Coronary artery (tissue), 2 donors: ENCODE data around the gene ETNK1.
A peak's percentile ranks its signal among the peaks of the same experiment; 100 is the strongest.
"Not testable (repeated sequence)": the region's sequence is repeated elsewhere in the genome, so short reads cannot be mapped to it uniquely, and the experiment has no call there.

Experiments
- DNase-seq: peaks from one replicate; pipeline ENCODE4 v3.0.0-alpha.2; 2017; ENCODE audit warnings: low spot score
- H3K27ac ChIP-seq, 2 donors: fragments of 200-600 bp; sonication (generic); one replicate each; pipeline ENCODE4 v1.5.1; 2016 to 2019
- H3K4me3 ChIP-seq: fragments of 200-600 bp; sonication (generic); 2 replicates; pipeline ENCODE4 v1.5.1; 2016; ENCODE audit warnings: mild to moderate bottlenecking, moderate library complexity
- TF ChIP-seq, protein P1 (sequence below): fragments of 200-600 bp; sonication (generic); IDR thresholded peaks from one replicate; pipeline ENCODE4 v1.5.1; 2019; ENCODE audit warnings: antibody characterized with exemption

Gene ETNK1

DNA sequence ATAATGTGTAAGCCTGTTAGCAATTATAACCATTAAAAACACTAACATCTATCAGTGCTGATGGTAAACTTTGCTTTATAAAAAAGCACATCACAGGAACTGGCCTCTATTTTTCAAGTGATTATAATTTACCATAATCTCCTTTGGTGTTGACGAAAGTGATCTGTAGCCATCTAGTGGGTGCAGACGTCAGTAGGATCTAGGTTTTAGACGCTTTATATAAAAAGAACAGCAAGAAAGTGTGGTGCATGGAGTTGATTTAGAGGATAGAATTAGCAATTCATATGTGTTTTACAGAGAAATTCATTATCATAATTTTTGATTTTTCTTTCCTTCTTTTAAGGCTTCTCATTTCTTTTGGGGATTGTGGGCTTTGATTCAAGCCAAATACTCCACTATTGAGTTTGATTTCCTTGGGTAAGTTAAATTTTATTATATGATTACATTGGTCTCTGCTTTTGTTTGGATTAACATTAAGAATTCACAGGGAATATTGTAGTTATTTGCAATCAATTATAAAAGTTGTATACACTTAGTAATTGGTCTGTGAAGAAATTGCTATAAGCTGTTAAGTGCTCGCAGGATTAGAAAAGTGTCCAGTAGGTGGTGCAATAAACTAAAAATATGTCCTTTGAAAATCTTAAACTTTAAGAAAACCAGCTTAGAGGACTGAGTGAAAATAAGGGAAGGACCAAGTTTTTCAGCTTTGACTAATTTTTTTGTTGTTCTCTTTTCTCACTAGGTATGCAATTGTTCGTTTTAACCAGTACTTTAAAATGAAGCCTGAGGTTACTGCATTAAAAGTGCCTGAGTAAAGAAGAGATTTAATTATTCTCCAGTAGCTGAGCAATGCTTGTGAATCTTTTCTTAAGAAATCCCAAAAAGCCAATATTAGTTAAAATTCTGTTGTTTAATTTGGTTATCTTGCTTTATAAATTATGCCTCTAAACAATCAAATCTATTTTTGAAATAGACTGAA is 59.5 kb downstream of the ETNK1 start:
- Histone ChIP-seq H3K27ac (no peak overlapping the region), H3K4me3 (no peak overlapping the region)
- TF ChIP-seq, protein P1, sequence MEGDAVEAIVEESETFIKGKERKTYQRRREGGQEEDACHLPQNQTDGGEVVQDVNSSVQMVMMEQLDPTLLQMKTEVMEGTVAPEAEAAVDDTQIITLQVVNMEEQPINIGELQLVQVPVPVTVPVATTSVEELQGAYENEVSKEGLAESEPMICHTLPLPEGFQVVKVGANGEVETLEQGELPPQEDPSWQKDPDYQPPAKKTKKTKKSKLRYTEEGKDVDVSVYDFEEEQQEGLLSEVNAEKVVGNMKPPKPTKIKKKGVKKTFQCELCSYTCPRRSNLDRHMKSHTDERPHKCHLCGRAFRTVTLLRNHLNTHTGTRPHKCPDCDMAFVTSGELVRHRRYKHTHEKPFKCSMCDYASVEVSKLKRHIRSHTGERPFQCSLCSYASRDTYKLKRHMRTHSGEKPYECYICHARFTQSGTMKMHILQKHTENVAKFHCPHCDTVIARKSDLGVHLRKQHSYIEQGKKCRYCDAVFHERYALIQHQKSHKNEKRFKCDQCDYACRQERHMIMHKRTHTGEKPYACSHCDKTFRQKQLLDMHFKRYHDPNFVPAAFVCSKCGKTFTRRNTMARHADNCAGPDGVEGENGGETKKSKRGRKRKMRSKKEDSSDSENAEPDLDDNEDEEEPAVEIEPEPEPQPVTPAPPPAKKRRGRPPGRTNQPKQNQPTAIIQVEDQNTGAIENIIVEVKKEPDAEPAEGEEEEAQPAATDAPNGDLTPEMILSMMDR: no peak
- no peak for DNase-seq

DNA sequence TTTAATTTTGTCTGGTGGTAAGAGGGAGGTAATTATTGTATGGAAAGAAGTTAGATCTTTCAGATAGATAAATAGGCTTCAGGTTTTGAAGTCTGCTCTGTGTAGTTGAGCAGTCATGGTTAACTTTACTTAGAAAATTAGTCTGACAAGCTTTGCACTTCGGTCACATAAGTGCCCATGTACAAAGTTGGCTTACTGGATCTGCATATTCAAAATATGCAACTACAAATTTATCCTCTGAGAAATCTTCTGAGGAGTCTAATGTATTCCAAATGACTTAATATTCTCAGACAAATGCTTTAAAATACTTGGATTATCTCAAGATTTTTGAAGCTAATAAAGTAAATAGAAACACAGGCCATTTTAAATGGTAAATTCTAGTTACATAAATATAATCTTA is 61.2 kb downstream of the ETNK1 start:
- TF ChIP-seq, protein P1: no peak

DNA sequence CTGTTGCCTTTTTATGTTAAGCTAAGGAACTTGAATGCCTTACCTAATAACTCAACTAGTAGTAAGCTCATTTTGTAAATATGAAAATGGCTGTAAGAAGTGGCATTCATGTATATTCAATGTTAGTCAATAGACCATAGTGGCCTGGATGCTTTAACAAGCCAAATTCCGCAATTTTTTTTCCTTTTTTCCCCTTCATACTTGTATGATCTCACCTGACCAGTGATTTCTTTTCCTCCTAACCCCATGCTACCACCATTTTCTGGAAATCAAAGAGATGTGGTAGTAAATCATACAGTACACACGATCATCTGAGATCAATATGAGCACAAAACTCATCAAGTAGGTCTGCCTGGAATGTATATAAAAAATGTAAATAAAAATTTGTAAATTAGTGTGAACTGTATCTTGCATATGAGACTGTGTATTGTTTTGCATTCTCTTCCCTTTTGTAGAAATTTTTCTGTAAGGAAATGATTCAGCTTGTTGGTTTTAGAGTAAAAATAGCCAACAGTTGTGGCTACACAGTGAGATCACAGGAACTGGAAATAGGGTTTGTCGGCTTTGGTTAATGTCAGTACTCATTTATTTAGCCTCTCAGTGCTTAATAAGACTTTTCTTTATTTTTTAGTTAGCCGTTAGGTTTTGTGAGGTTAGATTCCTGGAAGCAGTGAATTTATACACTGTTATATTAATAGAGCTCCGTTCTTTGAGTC is 62.5 kb downstream of the ETNK1 start:
- TF ChIP-seq, protein P1: no peak
- no peak for DNase-seq
- Histone ChIP-seq H3K4me3 (no peak overlapping the region), H3K27ac (peak overlapping the region; percentile 36 to 64)

More for the DNA sequence above, 61.2 kb downstream of the ETNK1 start:
- no peak overlapping the region for H3K4me3 ChIP-seq
- DNase-seq: no peak
- H3K27ac ChIP-seq: no peak overlapping the region

DNA sequence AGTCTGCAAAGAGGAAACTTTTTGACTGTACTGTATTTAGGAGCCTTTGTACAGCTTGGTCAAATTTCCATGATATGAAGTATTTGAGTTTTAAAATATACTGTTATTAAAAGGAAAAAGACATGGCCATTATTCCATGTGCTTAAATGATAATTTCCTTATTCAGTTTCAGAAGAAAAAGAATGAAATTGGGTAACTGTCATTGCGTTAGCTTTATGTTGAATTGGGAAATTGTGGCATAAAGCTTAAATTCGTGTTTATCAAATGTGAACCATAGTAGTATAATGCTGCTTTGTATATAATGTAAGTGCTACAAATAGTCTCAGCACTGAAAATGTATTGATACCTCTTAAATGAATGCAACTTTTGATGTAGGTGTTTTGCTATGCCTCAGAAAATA is 64.9 kb downstream of the ETNK1 start:
- TF ChIP-seq, protein P1: no peak
- no peak overlapping the region for H3K4me3 ChIP-seq
- no peak overlapping the region for H3K27ac ChIP-seq
- no peak for DNase-seq

DNA sequence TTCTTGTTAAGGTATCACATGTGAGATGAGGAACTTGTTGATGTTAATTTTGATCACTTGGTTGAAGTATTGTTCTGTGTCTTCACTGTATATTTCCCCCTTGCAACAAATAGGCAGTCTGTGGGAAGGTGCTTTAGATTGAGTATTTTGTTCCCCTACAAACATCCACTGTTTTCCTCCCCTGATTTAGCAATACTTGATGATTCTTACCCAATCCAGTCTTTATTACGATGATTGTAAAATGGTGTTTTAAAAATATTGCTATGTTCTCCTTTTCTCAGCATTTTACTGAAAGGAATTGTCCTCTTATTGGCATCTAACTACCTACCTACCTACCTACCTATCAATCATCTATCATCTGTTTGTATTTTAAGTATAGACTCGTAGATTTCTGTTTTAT is 66.3 kb downstream of the ETNK1 start:
- no peak overlapping the region for H3K4me3 ChIP-seq
- TF ChIP-seq, protein P1: no peak

DNA sequence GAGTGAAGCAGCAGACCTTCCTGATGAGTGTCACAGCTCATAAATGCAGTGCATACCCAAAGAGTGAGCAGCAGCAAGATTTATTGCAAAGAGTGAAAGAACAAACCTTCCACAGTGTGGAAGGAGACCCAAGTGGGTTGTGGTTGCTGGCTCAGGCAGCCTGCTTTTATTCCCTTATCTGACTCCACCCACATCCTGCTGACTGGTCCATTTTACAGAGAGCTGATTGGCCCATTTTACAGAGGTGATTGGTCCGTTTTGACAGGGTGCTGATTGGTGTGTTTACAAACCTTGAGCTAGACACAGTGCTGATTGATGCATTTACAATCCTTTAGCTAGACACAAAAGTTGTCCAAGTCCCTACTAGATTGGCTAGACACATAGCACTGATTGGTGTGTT is 67.5 kb downstream of the ETNK1 start:
- DNase-seq, H3K4me3 ChIP-seq, H3K27ac ChIP-seq: not testable (repeated sequence)

More for the DNA sequence above, 66.3 kb downstream of the ETNK1 start:
- no peak for DNase-seq
- no peak overlapping the region for H3K27ac ChIP-seq

DNA sequence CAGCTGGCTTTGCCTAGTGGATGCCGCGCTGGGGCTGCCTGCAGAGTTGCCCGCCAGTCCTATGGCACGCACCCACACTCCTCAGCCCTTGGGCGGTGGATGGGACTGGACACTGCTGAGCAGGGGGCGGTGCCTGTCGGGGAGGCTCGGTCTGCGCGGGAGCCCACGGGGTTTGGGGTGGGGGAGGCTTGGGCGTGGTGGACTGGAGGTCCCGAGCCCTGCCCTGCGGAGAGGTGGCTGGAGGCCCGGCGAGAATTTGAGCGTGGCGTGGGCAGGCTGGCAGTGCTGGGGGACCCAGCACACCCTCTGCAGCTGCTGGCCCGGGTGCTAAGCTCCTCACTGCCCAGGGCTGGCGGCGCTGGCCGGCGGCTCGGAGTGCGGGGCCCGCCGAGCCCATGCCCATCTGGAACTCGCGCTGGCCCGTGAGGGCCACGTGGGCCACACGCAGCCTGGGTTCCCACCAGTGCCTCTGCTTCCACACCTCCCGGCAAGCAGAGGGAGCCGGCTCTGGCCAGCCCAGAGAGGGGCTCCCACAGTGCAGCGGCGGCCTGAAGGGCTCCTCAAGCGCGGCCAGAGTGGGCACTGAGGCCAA is 68.1 kb downstream of the ETNK1 start:
- H3K27ac ChIP-seq: no peak overlapping the region
- TF ChIP-seq, protein P1: no peak
- no peak overlapping the region for H3K4me3 ChIP-seq
- DNase-seq: no peak
